WTC11 (cell line): ENCODE data around the gene PDS5A.

Source experiments
- CBFB ChIP-seq: sonication (generic); formaldehyde crosslinking; IDR thresholded peaks from 2 replicates; pipeline ENCODE4 v1.8.1; 2022; ENCODE audit warnings: mild to moderate bottlenecking, low read depth, missing genetic modification reagents
- CTCF ChIP-seq: fragments of 200-600 bp; IDR thresholded peaks from 2 replicates; pipeline ENCODE4 v1.8.0; 2022; ENCODE audit warnings: antibody characterized with exemption
- FOXP1 ChIP-seq: sonication (generic); formaldehyde crosslinking; IDR thresholded peaks from 2 replicates; pipeline ENCODE4 v1.8.0; 2022; ENCODE audit warnings: missing genetic modification reagents, mild to moderate bottlenecking, moderate library complexity, borderline replicate concordance
- HMGXB4 ChIP-seq: sonication (generic); formaldehyde crosslinking; IDR thresholded peaks from 2 replicates; pipeline ENCODE4 v1.8.1; 2023; ENCODE audit warnings: mild to moderate bottlenecking, moderate library complexity, missing genetic modification reagents
- JUN ChIP-seq: sonication (generic); formaldehyde crosslinking; IDR thresholded peaks from 2 replicates; pipeline ENCODE4 v1.8.0; 2023; ENCODE audit warnings: mild to moderate bottlenecking, missing genetic modification reagents
- NR3C1 ChIP-seq: sonication (generic); formaldehyde crosslinking; conservative IDR thresholded peaks from 2 replicates; pipeline ENCODE4 v1.8.1; 2023; ENCODE audit warnings: low read depth, mild to moderate bottlenecking, missing genetic modification reagents
- PRRX2 ChIP-seq: fragments of 250-450 bp; sonication (Bioruptor Pico); IDR thresholded peaks from 2 replicates; pipeline ENCODE4 v1.8.0; 2021; ENCODE audit warnings: mild to moderate bottlenecking
- ZNF263 ChIP-seq: sonication (generic); formaldehyde crosslinking; IDR thresholded peaks from 2 replicates; pipeline ENCODE4 v1.8.1; 2022; ENCODE audit warnings: low read depth, mild to moderate bottlenecking, moderate library complexity, missing genetic modification reagents
- TF ChIP-seq, protein P1 (sequence below): fragments of 250-450 bp; sonication (Bioruptor Pico); IDR thresholded peaks from 2 replicates; pipeline ENCODE4 v1.9.0; 2021; ENCODE audit warnings: mild to moderate bottlenecking

DNA sequence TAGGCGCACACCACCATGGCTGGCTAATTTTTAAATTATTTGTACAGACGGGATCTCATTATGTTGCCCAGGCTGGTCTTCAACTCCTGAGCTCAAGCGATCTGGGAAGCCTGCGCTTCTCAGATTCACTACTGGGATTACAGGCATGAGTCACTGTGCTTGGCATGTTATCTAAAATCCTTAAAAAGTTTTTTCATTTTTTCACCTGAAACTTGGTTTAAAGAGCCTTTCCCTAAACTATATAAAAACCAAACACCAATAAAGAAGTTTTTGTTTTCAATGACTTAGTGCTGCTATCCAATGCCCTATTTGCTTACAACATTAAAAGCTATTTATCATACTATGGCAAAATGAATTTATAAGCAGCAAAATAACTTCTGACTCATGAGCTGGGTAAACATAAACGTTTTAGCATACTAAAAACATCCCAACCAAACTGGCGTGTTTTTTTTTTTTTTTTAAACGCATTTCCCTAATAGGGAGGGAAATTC, 151.9 kb downstream of the PDS5A start:
- TF ChIP-seq CTCF (no peak), CBFB (CRISPR knock-in tag) (no peak), ZNF263 (no peak), NR3C1 (no peak), HMGXB4 (CRISPR knock-in tag) (no peak), PRRX2 (CRISPR knock-in tag) (no peak), JUN (CRISPR knock-in tag) (no peak), FOXP1 (no peak)
- TF ChIP-seq, protein P1, sequence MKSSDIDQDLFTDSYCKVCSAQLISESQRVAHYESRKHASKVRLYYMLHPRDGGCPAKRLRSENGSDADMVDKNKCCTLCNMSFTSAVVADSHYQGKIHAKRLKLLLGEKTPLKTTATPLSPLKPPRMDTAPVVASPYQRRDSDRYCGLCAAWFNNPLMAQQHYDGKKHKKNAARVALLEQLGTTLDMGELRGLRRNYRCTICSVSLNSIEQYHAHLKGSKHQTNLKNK (CRISPR knock-in tag) = no peak
